Lower leg skin (tissue), 4 donors: ENCODE data around the gene TUBG1. TPM values are rescaled to one million over a fixed set of nuclear protein-coding genes. Genes with fewer than 3 reads are reported as not detected.
A peak's percentile ranks its signal among the peaks of the same experiment; 100 is the strongest.

Experiments used
- DNase-seq, 2 donors: peaks; one replicate each; pipeline ENCODE4 v3.0.0-alpha.2; 2019; ENCODE audit warnings: low spot score in 2 of 2
- H3K4me3 ChIP-seq: fragments of 200-600 bp; sonication (generic); 2 replicates; pipeline ENCODE4 v1.5.1; 2017; ENCODE audit warnings: mild to moderate bottlenecking, low read depth; ENCODE audit not compliant: poor library complexity, severe bottlenecking
- POLR2A ChIP-seq, 2 donors: fragments of 450-650 bp; IDR thresholded peaks; one replicate each; pipeline ENCODE4 v1.6.1; 2016 to 2017; ENCODE audit warnings: antibody characterized with exemption in 2 of 2, mild to moderate bottlenecking in 1 of 2, moderate library complexity in 1 of 2
- WGBS, 2 donors: methylation state at CpG; one replicate each; pipeline ENCODE4 v1.1.5; 2018; 5-methylcytosine and 5-hydroxymethylcytosine counted together
- intact Hi-C: fragments of 100-400 bp; cut with DNase I; formaldehyde crosslinking; loops from one replicate; pipeline ENCODE4 v1.15.0; 2023; ENCODE audit warnings: low total_unique reads
- total RNA-seq, 4 donors: library from RNA; depleted of rRNA; stranded (reverse); fragments of >200 nt; gene quantifications; one replicate each; pipeline ENCODE4 v1.1.0, GENCODE V29; 2016
- TF ChIP-seq, protein P1 (sequence below), 3 donors: fragments of 450-650 bp; IDR thresholded peaks; one replicate each; pipeline ENCODE4 v1.5.1; 2016; ENCODE audit warnings: antibody characterized with exemption in 3 of 3, mild to moderate bottlenecking in 3 of 3, moderate library complexity in 2 of 3

The TUBG1 gene
- total RNA-seq, 4 donors from 2014 or later, result 54.4 to 61.1 (median 56.7) TPM

DNA sequence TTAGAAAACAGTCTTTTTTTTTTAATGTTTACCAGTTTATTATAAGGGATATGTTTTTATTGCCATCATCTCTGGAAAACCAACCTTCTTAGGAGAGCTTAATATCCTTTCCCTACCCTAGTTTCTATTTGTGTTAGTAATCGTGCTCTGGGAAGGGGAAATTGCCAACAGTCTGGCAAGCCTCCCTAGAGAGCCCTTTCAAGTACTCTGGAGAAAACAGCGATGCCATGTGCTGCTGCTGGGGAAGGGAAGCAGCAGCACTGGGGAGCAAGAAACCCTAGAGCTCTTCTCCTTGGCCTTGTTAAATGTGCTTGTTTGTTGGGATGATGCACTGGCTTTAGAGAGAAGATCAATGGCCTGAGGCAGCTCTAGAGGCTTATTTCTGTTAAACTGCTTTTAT, 10.6 kb upstream of the TUBG1 start:
- intact Hi-C loops, result no loop called here
- WGBS, 2 donors, result 8 to 26% methylated on average over 2 of the region's 2 CpGs
- no peak for TF ChIP-seq POLR2A (IDR thresholded peaks at IDR 0.05)
- TF ChIP-seq, protein P1, sequence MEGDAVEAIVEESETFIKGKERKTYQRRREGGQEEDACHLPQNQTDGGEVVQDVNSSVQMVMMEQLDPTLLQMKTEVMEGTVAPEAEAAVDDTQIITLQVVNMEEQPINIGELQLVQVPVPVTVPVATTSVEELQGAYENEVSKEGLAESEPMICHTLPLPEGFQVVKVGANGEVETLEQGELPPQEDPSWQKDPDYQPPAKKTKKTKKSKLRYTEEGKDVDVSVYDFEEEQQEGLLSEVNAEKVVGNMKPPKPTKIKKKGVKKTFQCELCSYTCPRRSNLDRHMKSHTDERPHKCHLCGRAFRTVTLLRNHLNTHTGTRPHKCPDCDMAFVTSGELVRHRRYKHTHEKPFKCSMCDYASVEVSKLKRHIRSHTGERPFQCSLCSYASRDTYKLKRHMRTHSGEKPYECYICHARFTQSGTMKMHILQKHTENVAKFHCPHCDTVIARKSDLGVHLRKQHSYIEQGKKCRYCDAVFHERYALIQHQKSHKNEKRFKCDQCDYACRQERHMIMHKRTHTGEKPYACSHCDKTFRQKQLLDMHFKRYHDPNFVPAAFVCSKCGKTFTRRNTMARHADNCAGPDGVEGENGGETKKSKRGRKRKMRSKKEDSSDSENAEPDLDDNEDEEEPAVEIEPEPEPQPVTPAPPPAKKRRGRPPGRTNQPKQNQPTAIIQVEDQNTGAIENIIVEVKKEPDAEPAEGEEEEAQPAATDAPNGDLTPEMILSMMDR (IDR thresholded peaks at IDR 0.05), result no peak
- no peak for DNase-seq
- H3K4me3 ChIP-seq, result no peak overlapping the region

DNA sequence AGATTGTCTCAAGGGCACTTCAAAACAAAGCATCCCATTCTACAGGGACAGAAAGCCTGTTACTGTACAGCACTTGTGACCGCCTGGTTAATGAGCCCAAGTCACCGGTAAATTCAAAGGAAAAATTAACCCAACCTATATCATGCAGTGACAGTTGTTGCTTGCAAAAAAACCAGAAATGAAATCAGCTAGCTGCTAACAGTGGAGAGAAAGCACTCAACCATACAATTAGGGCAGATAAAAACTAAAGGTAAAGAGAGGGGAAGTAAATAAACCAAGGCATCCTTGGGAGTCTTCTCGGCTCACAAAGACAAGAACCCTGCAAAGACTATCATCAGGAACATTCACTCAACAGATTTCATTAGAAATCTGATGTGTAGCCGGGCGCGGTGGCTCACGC, 6.2 kb upstream of the TUBG1 start:
- no peak overlapping the region for H3K4me3 ChIP-seq
- DNase-seq, result no peak
- 91 to 92% methylated on average over 7 of the region's 7 CpGs for WGBS, 2 donors
- TF ChIP-seq POLR2A (IDR thresholded peaks at IDR 0.05), result no peak
- TF ChIP-seq, protein P1 (IDR thresholded peaks at IDR 0.05), result no peak
- intact Hi-C loops, result no loop called here

DNA sequence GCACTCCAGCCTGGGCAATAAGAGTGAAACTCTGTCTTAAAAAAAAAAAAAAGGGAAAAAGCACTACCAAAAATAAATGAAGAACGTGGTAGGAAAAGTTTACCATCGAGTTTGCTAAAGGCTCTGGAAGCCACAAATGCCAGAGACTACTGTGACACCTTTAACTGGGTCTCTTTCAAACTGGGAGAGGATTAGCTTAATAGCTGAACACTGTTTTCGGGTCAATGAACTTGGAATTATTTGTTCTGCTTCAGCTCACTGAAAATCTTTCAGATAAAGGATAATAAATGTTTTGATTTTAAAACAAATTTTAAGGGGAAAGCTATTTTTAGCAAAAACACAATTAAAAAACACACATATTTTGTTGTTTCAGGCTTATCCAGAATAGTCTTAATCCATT, 1.7 kb upstream of the TUBG1 start:
- 31 to 32% methylated on average over 3 of the region's 3 CpGs for WGBS, 2 donors
- H3K4me3 ChIP-seq, result no peak overlapping the region
- no peak for TF ChIP-seq POLR2A (IDR thresholded peaks at IDR 0.05)
- TF ChIP-seq, protein P1 (IDR thresholded peaks at IDR 0.05), result no peak
- intact Hi-C loops, result loop anchor here (2.0 kb wide), 1 partner anchor 69 kb away; the partner anchor contains the start of gene PLEKHH3
- DNase-seq, result no peak

DNA sequence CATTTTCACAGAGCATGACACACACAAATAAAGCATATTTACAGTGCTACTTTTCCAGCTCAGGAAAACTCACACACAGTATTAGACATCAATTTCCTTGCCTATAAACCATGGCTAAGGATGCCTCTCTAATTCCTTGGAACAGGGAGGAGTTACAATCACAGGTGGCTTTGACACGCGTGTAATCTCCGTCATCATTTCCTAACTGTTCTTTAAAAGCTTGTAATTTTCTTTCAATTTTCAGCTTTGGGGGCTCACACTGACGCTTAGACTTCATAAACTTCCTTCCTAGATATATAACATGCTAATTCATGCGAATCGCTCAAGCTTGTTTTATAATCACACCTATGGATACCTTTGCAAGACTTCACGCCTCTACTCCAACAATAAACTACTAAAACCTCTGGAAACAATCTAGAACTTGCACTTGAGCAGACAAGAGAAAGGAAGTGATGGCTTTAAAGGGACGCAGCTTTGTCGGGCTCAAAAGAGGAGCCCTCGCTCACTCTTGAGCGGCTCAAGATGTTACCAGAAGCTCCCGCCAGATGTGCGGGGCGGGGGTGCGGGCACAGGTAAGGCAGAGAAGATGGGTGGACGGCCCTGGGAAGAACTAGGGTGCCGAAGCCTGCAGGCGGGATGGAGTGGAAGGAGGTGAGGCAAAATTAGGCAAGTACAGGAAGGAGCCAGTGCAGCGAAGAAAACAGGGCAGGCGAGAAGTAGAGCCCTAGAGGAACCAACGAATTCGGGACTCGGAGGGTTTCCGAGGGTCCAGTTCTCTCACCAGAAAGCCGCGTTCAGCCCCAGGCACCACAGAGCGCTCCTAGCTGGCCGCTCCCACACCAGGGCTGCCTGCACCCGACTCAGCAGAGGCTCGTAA, 940 bp upstream of the TUBG1 start:
- TF ChIP-seq POLR2A (IDR thresholded peaks at IDR 0.05), result no peak
- TF ChIP-seq, protein P1 (IDR thresholded peaks at IDR 0.05), result no peak
- WGBS, 2 donors, result 1% methylated on average over 30 of the region's 30 CpGs
- H3K4me3 ChIP-seq, result peak overlapping the region; percentile 98
- intact Hi-C loops, result loop anchor here (2.0 kb wide), 1 partner anchor 68 kb away; the partner anchor contains the start of gene PLEKHH3
- no peak for DNase-seq

DNA sequence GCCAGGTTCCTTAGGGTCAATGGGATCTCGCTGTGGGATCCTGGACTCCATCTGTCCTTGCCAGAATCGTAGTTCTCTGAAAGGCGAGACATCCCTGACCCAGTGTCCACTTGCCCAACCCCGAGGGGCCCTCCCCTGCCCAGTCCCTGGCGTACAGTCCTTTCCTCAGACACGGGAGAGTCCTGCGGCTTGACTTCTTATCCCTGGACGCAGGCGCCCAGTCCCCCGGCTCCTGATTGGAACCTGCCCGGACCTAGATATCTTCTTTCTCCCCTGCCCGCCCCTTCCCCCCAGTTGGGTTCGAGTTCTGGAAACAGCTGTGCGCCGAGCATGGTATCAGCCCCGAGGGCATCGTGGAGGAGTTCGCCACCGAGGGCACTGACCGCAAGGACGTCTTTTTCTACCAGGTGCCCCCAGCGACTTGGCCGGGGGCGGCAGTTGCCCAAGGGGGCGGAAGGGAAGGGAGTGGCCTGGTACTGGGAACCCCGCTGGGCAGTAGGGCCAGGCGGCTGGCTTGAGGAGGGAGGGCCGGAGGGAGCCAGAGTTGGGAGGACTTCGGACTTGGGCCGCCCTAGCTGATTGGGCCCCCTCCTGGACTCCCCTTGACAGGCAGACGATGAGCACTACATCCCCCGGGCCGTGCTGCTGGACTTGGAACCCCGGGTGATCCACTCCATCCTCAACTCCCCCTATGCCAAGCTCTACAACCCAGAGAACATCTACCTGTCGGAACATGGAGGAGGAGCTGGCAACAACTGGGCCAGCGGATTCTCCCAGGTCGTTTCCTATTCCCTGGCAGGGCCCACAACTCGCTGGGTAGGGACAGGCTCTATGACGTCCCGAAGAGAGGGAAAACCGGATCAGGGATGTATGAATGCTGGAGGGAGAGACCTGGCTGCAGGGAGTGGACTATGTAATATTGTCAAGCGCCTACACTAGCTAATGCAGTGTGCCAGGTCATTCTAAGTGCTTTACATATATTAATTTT, 625 bp downstream of the TUBG1 start:
- WGBS, 2 donors, result 6 to 14% methylated on average over 29 to 32 of the region's 42 CpGs
- H3K4me3 ChIP-seq, result peak overlapping the region; percentile 35
- DNase-seq, result peak in 1 of 2 donors; percentile 6
- intact Hi-C loops, result loop anchor here (2.0 kb wide), 1 partner anchor 67 kb away; the partner anchor contains the start of gene PLEKHH3
